HG02759 (cell line): ENCODE measurements around the gene STEAP2.

Experiments used
- ATAC-seq: cut with Tn5 transposase; IDR thresholded peaks from one replicate; pipeline ENCODE4 v1.9.1; 2021; ENCODE audit warnings: mild to moderate bottlenecking, moderate library complexity; ENCODE audit not compliant: unreplicated experiment

STEAP2 gene

GRCh38 chr7:90192876-90193750 lies 18.4 kb upstream of the STEAP2 start:
- ATAC-seq, result no peak

GRCh38 chr7:90194911-90195809 lies 16.4 kb upstream of the STEAP2 start:
- ATAC-seq, result no peak

- ATAC-seq, result no peak
These were observed 9.9 kb upstream of the STEAP2 start for GRCh38 chr7:90201500-90202195.

GRCh38 chr7:90207956-90208355 lies 3.6 kb upstream of the STEAP2 start:
- no peak for ATAC-seq

- ATAC-seq, result no peak
These were observed 1.8 kb upstream of the STEAP2 start for GRCh38 chr7:90209776-90210175.

- ATAC-seq, result no peak
These were observed 1.1 kb upstream of the STEAP2 start for GRCh38 chr7:90210475-90210874.

- ATAC-seq, result peak; percentile 16
These were observed 559 bp upstream of the STEAP2 start for GRCh38 chr7:90210981-90211380.

- no peak for ATAC-seq
These were observed 582 bp downstream of the STEAP2 start for GRCh38 chr7:90212149-90212495.

GRCh38 chr7:90213521-90213920 lies 2.0 kb downstream of the STEAP2 start:
- ATAC-seq, result no peak

- ATAC-seq, result no peak
These were observed 4.6 kb downstream of the STEAP2 start for GRCh38 chr7:90216080-90216674.

- no peak for ATAC-seq
These were observed 5.2 kb downstream of the STEAP2 start for GRCh38 chr7:90216771-90217170.

GRCh38 chr7:90222390-90222789 lies 10.8 kb downstream of the STEAP2 start:
- ATAC-seq, result no peak

GRCh38 chr7:90222811-90223725 lies 11.5 kb downstream of the STEAP2 start:
- ATAC-seq, result no peak

- ATAC-seq, result no peak
These were observed 12.7 kb downstream of the STEAP2 start for GRCh38 chr7:90224195-90224594.

- ATAC-seq, result no peak
These were observed 13.6 kb downstream of the STEAP2 start for GRCh38 chr7:90225181-90225580.

GRCh38 chr7:90225601-90226000 lies 14.1 kb downstream of the STEAP2 start:
- ATAC-seq, result no peak

- no peak for ATAC-seq
These were observed 15.7 kb downstream of the STEAP2 start for GRCh38 chr7:90227259-90227658.

GRCh38 chr7:90229682-90230081 lies 18.1 kb downstream of the STEAP2 start:
- ATAC-seq, result no peak

- no peak for ATAC-seq
These were observed 19.3 kb downstream of the STEAP2 start for GRCh38 chr7:90230834-90231233.

- ATAC-seq, result no peak
These were observed 19.8 kb downstream of the STEAP2 start for GRCh38 chr7:90231304-90231703.
